GM12878 (cell line): Measurements from ENCODE around the gene SSPN. TPM values are rescaled to one million over a fixed set of nuclear protein-coding genes. Genes with fewer than 3 reads are reported as not detected.

Experiments used
- CHD4 ChIP-seq: fragments of 200-600 bp; sonication (generic); IDR thresholded peaks from 2 replicates; pipeline ENCODE4 v1.6.1; 2016; ENCODE audit warnings: mild to moderate bottlenecking
- GABPA ChIP-seq: IDR thresholded peaks from 2 replicates; pipeline ENCODE4 v1.6.1; 2014; ENCODE audit warnings: antibody characterized with exemption, low read depth, mild to moderate bottlenecking, inconsistent platforms
- MXI1 ChIP-seq: fragments of 150-350 bp; IDR thresholded peaks from 2 replicates; pipeline ENCODE4 v1.6.1; 2011; ENCODE audit warnings: low read depth, mild to moderate bottlenecking, inconsistent platforms, low read length, improper control_type of control experiment
- NFIC ChIP-seq: IDR thresholded peaks from 2 replicates; pipeline ENCODE4 v1.6.1; 2012; ENCODE audit warnings: low read depth, mild to moderate bottlenecking, inconsistent platforms, low read length, moderate library complexity
- POU2F2 ChIP-seq: IDR thresholded peaks from 3 replicates; pipeline ENCODE4 v1.6.1; 2011; ENCODE audit warnings: low read depth, mild to moderate bottlenecking, low read length, borderline replicate concordance
- RB1 ChIP-seq: fragments of 450-650 bp; formaldehyde crosslinking; IDR thresholded peaks from 2 replicates; pipeline ENCODE4 v1.6.1; 2017; ENCODE audit warnings: mild to moderate bottlenecking, borderline replicate concordance
- RBBP5 ChIP-seq: fragments of 200-600 bp; sonication (generic); conservative IDR thresholded peaks from 2 replicates; pipeline ENCODE4 v1.6.1; 2016
- RELA ChIP-seq: fragments of 450-650 bp; IDR thresholded peaks from 2 replicates; pipeline ENCODE4 v1.8.0; 2014; ENCODE audit warnings: borderline replicate concordance; ENCODE audit not compliant: partially characterized antibody
- STAT1 ChIP-seq: fragments of 450-650 bp; conservative IDR thresholded peaks from 2 replicates; pipeline ENCODE4 v1.6.1; 2014; ENCODE audit warnings: antibody characterized with exemption, mild to moderate bottlenecking
- TBL1XR1 ChIP-seq: IDR thresholded peaks from 2 replicates; pipeline ENCODE4 v1.6.1; 2012; ENCODE audit warnings: low read depth, low read length, improper control_type of control experiment
- polyA plus RNA-seq, 11 experiments: library from polyadenylated mRNA; depleted of rRNA in 4 of 11; unstranded in 6 of 11; stranded (reverse) in 5 of 11; fragments of >200 nt; fragmentation: Nextera tagmentation in 4 of 11; fragmentation: Illumina TruSeq in 1 of 11; extraction: Ambion mirVana in 4 of 11; extraction: Trizol in 1 of 11; gene quantifications; 1 replicate in 1 of 11; 2 replicates in 10 of 11; pipeline versions ENCODE4 v1.2.1 to v1.2.3, GENCODE V29; 2011 to 2016; ENCODE audit warnings: inconsistent platforms in 2 of 11, missing spikeins in 2 of 11, low read depth in 1 of 11
- total RNA-seq, 4 experiments: library from RNA; depleted of rRNA in 3 of 4; stranded (reverse); fragments of >200 nt in 3 of 4; fragmentation: Illumina TruSeq in 1 of 4; extraction: Trizol in 1 of 4; gene quantifications; 2 replicates each; pipeline versions ENCODE4 v1.2.1 to v1.2.3, GENCODE V29; 2013 to 2021
- TF ChIP-seq, protein P1 (sequence below): fragments of 450-650 bp; IDR thresholded peaks from 2 replicates; pipeline ENCODE4 v1.6.1; 2018; ENCODE audit warnings: mild to moderate bottlenecking, low read depth, moderate library complexity; ENCODE audit not compliant: partially characterized antibody

SSPN gene
- total and polyA plus RNA-seq, 10 of the 15 experiments (the other 5 are each of a cell fraction or from before 2014, with no cell fraction given), result 0.04 to 0.41 (median 0.28) TPM; not detected in 5

DNA sequence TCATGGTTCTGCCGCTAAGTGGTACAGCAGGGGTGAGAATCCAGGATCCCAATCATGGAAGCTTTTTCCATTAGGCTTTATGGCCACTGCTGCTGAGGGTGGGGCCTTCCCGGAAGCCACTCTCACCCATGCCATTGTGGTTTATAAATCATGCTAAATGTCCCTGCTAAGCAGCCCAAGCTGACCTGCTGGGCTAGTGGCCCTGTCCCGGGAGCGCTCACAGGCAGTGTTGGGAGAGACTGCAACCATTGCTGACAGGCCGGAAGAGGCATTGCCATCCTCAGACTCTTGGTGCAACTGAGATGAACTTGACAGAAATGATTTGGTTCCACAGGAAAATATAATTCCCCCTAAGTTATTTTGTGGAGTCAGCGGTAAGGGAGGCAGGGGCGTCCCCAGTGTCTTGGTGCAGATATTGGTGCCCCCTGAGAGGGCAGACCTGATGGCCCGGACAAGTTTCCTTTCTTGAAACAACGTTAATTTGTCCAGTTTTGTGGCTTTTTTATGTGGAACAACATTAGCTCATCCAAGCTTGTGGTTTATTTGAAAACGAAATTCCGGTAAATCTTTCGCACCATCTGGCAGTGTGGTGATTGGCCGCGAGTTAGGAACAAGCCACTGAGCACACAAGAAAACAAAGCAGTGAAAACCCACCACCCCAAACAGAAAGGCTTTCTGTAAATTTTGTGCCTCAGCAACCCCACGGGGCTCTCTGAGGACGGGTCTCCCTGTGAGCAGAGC, 82.3 kb downstream of the SSPN start (continued):
- no peak for TF ChIP-seq MXI1
- TF ChIP-seq TBL1XR1, result no peak
- TF ChIP-seq, protein P1, sequence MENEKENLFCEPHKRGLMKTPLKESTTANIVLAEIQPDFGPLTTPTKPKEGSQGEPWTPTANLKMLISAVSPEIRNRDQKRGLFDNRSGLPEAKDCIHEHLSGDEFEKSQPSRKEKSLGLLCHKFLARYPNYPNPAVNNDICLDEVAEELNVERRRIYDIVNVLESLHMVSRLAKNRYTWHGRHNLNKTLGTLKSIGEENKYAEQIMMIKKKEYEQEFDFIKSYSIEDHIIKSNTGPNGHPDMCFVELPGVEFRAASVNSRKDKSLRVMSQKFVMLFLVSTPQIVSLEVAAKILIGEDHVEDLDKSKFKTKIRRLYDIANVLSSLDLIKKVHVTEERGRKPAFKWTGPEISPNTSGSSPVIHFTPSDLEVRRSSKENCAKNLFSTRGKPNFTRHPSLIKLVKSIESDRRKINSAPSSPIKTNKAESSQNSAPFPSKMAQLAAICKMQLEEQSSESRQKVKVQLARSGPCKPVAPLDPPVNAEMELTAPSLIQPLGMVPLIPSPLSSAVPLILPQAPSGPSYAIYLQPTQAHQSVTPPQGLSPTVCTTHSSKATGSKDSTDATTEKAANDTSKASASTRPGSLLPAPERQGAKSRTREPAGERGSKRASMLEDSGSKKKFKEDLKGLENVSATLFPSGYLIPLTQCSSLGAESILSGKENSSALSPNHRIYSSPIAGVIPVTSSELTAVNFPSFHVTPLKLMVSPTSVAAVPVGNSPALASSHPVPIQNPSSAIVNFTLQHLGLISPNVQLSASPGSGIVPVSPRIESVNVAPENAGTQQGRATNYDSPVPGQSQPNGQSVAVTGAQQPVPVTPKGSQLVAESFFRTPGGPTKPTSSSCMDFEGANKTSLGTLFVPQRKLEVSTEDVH, result no peak
- no peak for TF ChIP-seq RB1
- TF ChIP-seq NFIC, result no peak
- no peak for TF ChIP-seq RBBP5
- TF ChIP-seq POU2F2, result no peak
- TF ChIP-seq STAT1, result no peak
- no peak for TF ChIP-seq GABPA
- TF ChIP-seq RELA, result no peak
- TF ChIP-seq CHD4, result no peak
